Measurements from ENCODE around the gene FAM131B.
A peak's percentile ranks its signal among the peaks of the same experiment; 100 is the strongest.
"Not testable (repeated sequence)": the region's sequence is repeated elsewhere in the genome, so short reads cannot be mapped to it uniquely, and the experiment has no call there.

FAM131B gene

DNA sequence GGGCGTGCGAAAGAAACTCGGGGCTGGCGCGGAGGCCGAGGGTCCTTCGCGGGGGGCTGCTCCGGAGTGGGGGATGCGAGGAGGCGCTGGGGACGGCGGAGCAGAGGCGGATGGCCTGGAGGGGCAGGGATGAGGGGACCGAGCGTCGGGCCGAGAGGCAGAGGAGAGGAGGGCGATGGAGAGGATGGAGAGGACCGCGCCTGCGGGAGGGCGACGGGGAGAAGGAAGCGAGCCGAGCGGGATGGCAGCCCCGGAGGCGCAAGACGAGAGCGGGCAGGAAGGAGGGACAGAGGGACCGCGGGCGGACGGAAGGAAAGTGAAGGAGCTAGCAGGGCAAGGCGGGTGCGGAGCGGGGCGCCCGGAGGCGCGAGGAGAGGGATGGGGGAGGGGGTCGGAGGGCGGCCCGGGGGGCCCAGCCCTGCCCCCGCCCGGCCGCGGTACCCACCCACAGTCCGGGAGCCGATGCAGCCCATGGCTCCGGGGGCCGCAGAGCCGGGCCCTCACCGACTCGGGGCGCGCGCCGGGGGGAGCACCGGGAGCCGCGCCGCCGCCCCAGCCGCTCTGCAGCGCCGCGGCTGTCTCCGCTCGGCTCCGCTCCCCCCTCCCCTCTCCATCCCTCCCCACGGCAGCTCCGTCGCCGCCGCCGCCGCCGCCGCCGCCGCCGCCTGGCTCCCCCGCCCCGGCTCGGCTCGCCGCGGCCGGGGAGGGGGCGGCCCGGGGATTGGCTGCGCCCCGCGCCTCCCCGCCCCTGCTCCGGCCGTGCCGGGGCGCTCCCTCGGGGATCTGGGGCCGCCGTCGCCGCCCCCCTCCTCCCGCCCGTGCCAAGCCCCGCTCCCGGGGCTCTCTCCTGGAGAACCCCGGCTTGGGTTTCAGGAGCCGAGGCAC, at the start of gene FAM131B:
FAM131B (minus strand) TSS at position 583 of the 885 bp plus-strand sequence; CDS start at position 473, 110 bp downstream.
- DNase-seq (ENCODE audit: low spot score) = no peak

DNA sequence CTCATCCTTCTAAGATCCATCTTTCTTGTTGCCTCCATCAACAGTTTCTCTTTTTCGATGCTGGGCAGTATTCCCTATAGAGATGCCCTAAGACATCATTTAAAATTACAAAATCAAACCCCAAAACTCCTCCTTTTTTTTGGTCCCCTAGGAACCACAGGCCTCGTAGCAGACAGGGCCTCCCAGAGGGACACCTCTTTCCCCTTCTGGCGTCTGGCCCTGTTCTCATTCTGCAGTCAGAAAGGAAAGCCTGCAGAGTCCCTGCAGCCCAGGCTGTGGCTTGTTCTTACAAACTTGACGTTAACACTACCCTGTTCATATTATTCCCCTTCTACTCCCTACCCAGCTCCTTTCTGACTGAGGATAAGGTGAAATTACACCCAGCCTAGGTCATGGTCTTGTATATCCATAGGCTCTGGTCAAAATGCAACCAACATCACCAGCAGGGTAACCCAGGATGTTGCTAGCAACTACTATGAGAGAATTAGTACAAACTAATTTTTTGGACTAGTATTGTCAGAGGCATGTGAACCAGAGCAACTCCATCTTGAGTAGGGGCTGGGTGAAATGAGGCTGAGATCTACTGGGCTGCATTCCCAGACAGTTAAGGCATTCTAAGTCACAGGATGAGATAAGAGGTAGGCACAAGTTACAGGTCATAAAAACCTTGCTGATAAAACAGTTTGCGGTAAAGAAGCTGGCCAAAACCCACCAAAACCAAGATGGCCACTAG, 49.6 kb upstream of the FAM131B start:
- no peak for DNase-seq (ENCODE audit: low spot score)

DNA sequence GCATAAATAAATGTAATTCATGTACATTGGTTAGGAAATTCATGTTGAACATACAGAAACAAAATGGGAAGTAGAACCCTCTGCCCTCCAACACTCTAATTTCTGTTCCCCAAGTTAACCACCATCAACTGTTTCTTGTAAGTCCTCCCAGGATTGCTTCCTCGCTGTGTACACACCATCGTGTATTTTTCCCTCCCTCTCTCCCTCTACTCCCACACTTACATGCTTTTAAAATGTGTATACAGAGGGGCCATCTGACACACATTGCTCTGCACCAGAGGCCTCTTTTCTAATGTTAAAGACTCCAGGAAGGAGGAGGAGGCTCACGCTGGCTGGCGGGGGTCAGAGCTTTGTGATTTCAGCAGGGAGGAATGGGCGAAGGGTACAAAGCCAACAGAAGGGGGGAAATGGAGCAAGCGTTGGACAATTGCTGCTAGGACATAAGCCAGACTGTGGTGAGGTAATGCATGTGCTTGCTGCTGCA, 48.0 kb upstream of the FAM131B start:
- no peak for DNase-seq (ENCODE audit: low spot score)

DNA sequence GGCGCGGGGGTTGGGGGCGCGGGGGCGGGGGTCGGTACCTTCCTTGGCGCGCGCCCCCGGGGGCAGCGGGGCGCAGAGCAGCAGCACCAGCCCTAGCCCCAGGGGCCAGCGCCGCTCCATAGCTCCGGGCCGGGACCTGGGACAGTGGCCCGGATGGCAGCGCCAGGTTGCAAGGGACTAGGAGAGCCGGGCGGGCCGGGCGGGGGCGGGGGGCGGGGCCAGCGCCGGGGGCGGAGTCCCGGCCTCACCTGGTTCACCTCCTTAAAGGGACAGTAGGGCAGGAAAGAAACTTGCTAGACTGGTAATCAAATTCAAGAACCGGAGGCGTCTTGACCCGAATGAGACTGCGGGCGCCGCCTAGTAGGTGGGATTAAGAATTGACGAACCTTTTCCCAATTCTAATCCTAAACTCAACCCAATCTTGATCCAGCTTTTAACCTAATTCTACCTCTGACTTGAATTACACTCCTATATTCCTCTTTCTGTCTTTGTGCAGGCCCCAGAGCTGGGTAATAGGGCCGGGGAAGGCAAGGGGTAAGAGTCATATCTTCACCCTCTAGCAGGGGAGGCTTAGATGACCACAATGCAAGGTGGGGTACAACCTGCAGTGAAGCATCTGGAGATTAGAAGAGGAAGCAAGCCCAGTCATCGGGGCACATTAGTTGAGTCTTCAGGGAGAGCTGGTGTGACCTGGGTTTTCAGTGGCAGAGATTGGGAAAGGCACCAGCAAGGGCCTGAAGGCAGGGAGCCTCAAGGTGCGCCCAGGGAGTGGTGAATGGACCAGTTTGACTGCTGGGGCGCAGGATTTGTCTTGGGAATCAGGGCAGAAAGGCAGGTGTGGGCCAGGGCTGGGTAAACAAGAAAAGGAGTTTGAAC, 46.4 kb upstream of the FAM131B start, which contains the start of gene EPHA1:
EPHA1 (minus strand) TSS at position 171 of the 876 bp plus-strand sequence; CDS start at position 120, 51 bp downstream.
- peak; percentile 95 for DNase-seq (ENCODE audit: low spot score)

DNA sequence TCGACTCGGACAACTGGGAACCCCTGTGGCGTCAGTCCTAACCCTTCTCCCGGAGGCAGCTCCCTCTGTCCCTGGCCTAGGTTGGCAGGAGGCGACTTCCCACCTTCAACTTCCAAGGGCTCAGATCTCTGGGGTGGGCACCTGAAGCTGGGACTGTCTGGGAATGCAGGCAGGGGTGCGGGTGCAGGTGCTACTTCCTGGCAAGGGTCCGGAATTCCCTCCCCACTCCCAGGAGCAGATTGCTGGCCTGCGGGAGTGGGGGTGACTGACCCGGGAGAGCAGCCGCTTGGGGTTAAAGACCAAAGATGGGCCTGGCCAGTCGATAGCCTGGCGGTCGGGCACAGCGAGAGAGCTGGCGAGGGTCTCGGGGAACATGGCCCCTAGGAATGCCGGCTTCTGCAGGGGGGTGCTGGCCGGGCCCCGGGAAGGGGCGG, 45.8 kb upstream of the FAM131B start:
- no peak for DNase-seq (ENCODE audit: low spot score)

DNA sequence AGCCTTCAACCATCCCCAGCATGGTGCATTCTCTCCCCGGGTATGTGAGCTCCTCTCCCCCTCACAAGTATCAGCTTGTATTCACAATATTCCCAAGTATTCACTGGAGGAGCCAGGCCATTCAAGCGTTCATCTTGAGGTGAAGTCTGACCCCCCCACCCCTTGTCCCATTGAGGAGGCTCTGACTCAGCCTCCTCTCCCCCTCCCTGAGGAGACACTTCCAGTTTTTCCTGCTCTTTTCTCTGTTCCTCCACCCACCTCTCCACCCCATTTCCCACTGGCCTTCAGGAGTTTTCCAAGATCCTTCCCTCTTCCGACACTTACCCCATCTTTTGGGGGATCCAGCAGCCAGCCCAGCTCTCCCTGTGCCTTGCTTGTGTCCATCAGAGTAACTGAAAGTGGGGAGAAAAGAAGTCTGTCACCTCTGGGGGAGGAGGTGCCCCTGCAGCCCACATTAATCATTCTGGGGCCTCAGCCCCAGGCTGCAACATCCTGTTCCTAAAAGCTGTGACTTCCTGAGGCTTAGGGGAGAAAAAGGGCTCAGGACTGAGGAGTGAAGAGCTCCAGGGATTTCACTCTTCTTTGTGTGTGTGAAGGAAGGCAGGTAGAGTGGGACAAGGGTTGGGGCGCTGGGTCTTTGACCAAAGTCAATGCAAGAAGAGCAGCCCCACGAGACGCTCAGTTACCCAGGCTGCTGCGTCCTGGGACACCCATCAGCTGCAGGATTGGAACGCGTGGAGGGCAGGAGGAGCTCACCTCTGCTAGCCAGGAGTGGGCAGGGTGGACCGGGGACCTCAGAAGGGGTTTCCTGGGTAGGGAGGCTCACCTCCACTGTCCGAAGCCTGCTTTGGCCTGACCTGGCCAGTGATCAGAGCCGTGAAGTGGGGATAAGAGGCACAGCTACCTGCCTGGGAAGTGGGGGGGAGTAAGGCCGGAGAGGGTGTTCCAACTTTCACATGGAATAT, 45.1 kb upstream of the FAM131B start:
- DNase-seq (ENCODE audit: low spot score) = no peak

DNA sequence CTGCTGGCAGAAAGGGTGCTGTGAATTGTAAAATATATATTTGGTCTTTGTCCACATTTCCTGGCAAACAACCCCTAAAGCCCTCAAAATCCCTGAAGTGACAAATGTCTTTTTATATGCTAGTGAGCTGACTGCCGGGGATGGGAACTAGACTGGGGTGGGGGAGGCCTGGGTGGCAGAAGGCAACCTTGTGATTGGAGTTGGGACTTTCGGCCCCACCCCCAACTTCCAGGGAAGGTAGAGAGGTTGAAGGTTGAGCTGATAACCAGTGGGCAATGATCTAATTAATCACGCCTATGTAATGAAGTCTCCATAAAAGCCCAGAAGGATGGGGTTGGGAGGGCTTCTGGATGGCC, 43.5 kb upstream of the FAM131B start:
- no peak for DNase-seq (ENCODE audit: low spot score)

DNA sequence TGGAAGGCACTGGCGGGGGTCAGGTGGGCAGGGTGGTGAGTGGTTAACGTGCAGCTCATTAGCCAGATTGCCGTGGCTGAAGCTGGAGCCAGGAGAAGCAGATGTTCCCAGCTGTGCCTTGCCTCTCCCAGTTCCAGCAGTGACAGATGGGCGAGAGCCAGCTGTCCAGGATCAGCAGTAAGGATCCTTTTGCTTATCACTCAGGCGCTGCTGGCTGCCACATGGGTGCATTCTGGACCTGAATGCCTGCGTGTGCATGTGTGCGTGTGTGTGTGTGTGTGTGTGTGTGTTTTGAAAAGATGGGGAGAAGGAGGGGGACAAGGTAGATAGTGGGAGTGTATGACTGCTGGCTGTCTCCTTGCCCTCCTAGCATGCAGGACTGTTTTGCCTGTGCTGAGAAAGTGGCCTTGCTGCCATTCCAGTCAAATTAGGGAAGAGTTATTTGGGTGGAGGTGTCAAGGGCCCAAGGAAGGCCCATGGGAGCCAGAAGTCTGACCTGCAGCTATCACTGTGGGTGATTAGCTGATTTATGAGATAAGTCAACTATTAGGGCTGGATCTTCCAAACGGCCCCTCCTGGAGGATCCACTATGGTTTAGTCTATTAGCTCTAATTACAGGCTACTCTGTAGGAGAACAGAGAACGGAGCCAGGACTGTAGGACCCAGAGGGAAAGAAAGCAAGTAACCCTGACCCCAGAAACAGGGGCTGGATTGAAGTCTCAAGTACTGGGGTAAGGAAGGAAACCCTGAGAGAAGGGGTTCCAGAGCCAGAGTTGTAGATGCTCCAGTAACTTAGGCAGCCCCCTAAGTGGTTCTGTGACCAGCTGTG, 42.9 kb upstream of the FAM131B start:
- DNase-seq (ENCODE audit: low spot score) = no peak

DNA sequence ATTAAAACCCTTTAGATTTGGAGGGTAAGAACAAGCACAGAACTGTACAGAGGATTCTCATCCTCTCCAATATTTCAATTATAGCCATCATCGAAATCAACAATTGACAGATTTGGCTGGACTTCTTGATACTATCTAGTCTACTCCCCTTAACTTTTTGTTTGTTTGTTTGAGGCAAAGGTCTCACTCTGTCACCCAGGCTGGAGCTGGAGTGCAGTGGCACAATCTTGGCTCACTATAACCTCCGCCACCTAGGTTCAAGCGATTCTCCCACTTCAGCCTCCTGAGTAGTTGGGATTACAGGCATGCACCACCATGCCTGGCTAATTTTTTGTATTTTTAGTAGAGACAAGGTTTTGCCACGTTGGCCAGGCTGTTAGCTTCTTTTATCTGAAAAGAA, 39.7 kb upstream of the FAM131B start:
- DNase-seq (ENCODE audit: low spot score) = not testable (repeated sequence)

DNA sequence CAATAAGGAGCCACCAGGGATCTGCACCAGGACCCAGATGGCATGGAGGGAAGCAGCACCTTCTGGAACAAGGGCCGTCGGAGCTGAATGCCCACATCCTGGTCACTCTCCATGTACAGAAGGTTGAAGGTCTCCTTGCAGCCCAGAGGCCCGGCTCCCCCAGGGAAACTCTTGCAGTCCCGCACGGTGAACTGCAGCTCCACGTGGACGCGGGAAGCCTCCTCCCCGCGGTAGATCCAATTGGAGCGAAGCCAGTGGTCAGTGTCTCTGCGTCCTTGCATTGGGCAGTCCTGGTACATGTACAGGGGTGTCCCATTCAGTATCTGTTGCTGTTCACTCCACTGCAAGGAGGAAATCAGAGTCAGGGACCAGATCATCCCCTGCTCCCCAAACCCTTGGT, 38.8 kb upstream of the FAM131B start:
- no peak for DNase-seq (ENCODE audit: low spot score)

DNA sequence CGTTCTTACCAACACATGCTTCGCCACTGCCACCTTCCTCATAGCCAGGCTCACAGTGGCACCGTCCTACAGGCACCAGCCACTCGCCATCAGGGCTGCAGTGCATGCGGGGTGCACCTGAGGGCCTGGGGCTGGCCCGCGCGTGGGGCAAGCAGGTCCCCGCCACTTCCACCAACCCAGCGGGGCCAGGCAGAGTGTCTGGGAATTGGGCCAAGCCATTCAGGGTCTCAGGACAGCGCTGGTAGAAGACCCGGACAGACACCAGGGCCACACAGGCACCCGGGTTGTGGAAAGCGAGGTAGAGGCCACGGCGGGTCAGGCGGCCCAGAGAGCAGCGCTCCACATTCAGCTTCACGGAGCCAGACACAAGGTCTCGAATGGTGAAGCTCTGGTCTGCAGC, 37.1 kb upstream of the FAM131B start:
- DNase-seq (ENCODE audit: low spot score) = no peak

DNA sequence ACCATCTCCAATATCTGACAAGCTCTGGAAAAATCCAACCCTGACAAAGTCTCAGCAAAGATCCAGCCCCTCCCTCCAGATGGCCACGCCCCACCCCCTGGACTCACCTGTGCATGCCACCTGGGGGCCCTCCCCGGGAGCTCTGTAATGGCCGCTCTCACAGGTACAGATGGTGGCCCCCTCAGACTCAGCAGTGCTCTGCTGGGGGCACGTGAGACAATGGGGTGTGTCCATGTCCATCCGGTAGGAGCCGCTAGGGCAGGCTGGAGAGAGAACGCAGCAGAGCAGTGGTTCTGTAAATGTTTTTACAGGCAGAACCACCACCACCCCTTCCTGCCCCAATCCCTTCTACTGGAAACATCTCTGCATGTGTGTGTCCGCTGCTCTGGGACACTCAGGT, 36.6 kb upstream of the FAM131B start:
- no peak for DNase-seq (ENCODE audit: low spot score)

DNA sequence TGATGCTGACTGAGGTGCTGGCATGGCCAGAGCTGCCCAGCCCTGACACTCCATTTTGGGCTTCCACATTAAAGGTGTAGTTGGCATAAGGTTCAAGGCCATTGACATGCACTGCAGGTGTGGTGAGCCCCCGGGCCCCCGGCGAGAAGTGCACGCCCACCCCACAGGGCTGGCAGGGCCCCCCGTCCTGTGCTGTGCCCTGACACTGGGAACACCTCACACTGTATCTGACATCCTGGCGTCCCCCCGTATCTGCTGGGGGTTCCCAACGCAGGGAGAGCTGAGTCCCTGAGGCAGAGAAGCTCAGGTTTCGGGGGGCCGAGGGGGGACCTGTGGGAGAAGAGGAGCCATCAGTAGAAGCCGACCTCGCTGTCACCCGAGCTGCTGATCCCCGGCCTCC, 36.1 kb upstream of the FAM131B start:
- DNase-seq (ENCODE audit: low spot score) = no peak

DNA sequence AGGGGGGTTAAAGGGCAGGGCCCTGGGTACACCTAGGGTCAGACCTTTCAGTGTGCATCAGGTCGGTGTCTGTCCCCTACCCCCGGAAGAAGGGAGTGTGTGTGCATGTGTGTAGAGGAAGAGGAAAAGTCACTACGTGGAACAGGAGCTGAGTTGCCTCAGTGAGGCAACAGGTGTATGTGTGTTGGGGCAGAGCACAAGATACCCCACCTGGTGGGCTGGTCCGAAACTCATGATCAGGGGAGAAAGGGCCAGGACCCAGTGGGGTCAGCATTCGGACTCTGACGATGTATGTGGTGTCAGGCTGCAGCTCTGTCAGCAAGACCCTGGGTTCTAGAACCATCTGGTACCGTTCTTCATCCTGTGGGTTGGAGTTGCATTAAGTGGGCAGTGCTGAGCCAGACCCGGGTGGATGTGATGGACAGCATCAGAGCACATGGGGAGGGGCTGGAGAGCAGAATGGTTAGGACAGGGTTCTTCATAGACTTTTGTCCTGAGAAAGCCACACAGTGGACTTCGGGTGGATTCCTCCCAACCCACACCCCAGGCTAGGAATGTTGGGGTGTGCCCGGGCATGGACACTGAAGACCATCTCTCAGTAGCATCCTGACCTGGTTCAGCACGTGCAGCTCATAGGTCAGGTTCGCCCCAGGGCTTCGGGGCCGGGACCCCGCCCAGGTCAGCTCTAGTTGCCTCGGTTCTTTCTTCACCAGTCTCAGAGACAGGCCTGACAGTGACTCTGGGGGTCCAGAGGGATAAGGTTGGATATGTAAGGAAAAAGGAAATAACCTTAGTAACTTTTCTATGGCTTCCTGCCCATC, 35.4 kb upstream of the FAM131B start:
- no peak for DNase-seq (ENCODE audit: low spot score)

DNA sequence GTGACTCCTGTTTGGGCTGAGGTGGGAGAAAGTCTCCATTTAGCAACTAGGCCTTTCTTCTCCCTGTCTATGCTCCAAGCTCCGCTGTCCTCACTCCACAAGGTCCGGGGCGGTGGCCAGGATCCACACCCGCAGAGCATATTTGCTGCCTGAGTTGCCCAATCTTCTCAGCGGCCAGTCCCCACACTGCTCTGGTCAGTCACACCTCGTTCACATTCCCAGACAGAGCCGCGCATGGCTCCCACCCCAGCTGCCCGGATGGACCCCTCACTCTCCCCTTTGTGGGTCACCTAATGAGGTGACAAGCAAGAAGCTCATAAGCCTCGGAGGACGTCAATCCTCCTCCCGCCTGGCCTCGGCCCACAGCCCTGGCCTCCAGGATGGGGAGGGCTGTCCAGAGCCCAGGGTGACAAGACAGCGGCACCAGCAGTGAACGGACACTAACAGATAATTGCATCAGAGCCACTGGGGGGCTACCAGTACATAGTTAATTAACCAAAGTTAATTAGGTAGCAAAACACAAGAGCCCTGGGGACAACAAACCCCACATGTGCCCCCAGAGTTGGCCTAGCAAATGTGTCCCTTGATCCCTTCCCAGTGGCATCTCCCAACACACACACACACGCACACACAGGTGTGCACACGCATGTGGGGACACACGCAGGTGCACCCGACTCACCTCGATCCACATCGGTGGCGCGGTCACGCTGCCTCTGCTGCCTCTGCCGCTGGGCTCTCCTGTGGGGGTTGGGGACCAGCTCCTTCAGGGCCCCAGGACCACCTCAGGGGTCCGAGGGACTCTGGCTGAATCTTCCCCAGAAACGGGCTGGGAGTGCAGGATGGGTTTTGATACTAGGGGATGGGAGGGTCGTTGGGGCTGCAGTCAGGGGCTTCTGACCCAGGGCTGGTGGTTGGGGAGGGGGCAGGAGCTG, 34.4 kb upstream of the FAM131B start:
- no peak for DNase-seq (ENCODE audit: low spot score)

DNA sequence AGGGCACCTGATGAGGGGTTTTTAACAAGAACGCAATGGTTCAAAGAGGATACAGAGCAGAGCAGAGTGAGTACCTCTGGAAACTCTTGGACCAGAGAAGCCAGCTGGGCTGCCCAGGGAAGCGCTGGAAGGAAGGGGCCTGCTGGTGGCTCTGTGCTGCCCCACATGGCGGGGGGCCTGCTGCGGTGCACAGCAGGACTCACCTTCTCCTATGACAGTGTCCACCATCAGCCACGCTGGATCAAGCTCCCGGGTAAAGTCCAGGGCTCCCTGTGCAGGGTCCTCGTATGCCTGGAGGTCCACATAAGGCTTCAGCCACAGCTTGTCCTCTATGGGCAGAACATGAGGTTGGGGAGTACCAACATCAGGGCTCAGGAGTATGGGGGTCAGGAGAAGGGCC, 33.7 kb upstream of the FAM131B start:
- no peak for DNase-seq (ENCODE audit: low spot score)

DNA sequence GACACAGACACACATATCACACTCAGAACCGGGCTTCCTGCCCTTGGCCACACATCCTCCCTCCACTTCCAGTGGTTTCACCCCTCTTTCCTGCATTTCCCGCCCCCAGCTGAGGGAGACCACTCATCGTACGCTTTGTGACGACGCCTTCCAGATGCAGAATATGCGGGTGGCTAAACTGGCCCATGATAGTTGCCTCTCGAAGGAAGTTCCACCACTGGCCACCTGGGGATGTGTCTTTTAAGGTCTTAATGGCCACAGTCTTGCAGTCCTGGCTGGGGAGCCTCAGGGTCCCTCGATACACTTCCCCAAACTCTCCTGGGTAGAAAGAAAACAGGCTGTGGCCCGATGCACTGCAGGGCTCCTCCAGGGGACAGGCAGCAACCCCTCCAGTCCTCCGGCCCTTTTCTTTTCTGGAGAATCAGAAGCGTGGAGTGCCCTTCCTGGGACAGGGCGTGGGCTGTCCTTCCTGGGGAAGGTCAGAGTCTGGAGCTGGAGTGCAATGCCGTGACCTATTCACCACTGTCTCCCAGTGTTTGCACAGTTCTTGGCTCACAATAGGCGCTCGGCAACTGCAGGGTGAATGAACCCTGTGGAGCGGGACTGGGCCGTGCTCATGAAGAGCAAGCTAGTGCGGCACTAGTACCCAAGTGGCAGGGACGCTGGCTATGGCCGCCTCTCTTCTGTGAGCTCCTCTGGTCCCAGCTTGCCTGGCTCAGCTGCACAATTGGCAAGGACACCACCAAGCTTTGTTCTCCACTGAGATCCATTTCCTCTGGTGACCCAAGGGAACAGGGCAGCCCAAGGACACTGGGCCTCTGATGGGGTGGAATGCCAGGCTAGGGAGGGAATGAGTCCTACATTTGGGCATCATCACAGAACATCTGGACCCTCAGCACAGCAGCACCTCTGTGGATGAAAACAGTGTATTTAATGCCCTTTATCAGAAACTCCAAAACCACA, 33.0 kb upstream of the FAM131B start:
- DNase-seq (ENCODE audit: low spot score) = no peak

Data from LoVo (cell line).